NOMO-1 treated with DMSO at 0.1 percent for 48 hours (cell line): ENCODE measurements around the gene MDGA2.

Experiments used
- DNase-seq: peaks from one replicate; lab custom pipeline; 2025; ENCODE audit not compliant: unreplicated experiment; lab: John Stamatoyannopoulos, UW

Gene MDGA2

DNA sequence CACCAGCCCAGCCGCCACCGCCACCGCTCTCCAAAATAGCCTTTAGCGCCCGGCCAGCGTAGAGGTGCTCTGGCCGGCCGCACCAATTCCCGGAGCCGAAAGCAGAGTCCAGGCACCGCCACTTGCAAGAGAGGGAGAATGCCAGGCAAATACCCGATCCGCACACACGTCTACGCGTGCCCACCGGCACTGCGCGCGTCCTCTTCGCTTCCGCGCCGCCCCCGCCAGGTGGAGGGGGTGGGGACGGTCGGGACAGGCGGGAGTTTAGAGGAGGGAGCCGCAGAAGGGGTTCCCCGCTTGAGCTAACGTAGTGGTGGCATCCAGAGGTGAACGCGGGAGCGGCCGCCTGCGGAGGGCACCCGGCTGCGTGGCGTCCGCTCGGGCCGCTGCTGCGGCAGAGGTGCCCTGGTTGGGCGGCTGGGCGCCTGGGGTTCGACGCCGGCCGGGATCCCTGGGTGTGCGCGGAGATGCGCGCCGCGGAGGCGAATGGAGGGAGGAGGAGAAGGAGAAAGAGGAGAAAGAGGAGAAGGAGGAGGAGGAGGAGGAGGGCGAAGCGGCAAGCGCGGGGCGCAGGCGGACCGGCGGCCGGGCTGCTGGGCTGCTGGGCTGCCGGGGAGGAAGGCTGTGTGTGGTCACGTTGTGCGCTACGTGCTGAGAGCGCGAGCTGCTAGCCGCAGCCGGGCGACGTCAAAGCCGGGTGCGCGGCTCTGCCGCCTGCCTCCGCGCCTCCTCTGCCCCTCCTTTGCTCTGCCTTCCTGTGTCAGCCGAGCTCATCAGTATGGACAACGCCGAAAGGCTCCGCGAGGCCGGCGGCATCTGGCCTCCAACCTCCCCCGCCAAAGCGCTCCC lies at the start of gene MDGA2:
Gene MDGA2 (minus strand): TSS at position 140 of the 849 bp plus-strand sequence.
- DNase-seq, result no peak

GRCh38 chr14:47722929-47723693 lies 47.7 kb upstream of the MDGA2 start:
- no peak for DNase-seq

- no peak for DNase-seq
Measured at GRCh38 chr14:47720281-47720680, 44.9 kb upstream of the MDGA2 start.

DNA sequence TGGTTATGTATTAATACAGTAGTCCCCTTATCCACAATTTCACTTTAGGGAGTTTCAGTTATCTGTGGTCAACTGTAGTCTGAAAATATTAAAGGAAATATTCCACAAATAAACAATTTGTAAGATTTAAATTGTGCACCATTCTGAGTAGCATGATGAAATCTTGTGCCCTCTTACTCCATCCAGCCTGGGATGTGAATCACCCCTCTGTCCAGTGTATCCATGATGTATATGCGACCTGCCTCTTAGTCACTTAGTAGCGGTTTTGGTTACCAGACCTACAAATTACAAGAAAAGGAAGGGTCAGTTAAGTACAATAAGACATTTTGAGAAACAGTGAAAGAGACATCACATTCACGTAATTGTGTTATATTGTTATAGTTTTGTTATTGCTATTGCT lies 39.9 kb upstream of the MDGA2 start:
- no peak for DNase-seq

GRCh38 chr14:47710581-47710980 lies 35.2 kb upstream of the MDGA2 start:
- DNase-seq, result no peak

- DNase-seq, result no peak
Measured at GRCh38 chr14:47705683-47706082, 30.3 kb upstream of the MDGA2 start.

- no peak for DNase-seq
Measured at GRCh38 chr14:47691829-47692228, 16.4 kb upstream of the MDGA2 start.

DNA sequence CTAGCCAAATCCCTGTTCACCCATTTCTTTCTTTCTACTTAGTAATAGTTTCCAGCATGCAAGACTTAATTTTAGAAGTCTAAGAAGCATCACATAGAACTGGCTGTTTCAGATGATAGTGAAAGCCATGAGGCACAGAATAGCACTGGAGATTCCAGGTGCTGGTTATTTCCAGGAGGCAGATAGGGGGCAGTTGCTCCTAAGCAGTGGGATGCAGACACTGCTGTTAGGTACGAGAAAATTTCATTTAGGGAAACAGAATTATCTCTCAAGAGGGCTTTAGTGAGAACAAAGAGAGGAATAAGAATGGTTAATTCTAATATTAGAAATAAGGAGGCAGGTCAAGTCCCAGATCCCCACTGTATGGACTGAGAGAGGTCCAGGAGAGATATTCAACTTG lies 3.6 kb upstream of the MDGA2 start:
- no peak for DNase-seq

GRCh38 chr14:47678157-47678556 lies 2.8 kb upstream of the MDGA2 start:
- no peak for DNase-seq

DNA sequence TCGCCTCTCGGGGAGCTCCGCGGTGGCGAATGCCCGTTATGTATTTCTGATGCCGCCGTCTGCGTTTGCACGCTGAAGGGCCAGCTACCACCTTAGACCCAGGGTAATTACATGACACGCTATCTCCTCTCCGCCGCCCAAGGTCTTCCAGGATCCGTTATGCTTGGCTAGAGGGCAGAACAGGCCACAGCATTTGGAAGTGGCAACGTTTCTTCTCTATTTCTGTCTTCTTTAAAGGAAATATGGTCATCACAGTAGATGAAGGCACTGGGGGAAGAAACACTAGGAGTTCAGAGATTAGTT lies 861 bp upstream of the MDGA2 start:
- DNase-seq, result no peak

DNA sequence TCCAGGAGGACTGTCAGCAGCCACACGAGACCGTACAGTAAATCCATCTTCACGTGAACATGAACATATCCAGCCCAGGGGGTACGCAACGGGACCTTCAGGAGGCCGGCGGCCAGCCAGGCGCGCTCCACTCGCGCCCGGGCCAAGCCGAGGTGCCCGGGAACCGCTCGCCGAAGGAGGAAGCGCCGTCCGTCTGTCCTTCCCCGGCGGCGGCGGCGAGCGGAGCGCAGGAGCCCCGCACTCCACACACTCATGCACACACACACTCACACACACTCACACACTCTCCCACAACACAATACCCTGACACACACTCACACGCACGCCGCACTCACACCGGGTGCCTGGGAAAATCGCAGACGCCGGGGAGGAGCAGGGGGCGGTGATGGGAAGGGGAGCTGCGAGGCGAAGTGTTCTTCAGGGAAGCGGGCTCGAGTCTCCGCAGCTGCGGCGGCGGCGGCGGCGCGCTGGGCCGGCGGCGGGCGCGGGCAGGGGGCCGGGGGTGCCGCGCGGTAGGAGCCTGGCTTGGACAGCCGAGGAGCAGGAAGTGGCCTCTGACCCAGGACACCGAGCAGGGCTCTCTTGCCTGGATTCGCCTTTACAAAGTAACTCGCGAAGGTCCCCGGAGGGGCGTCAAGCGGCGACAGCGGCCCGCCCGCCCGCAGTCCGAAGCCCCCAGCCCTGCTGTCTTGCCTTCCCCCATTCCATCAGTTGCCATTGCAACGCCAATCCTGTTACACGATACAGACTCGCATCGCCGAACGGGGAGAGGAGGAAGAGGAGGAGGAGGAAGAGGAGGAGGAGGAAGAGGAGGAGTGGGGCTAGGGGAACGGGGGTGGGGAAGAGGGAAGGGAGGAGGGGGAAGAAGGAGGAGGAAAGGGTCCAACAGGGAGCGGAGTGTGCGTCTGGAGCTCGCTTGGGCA lies 601 bp downstream of the MDGA2 start:
- DNase-seq, result no peak

GRCh38 chr14:47674148-47674542 lies 1.3 kb downstream of the MDGA2 start:
- DNase-seq, result no peak

GRCh38 chr14:47665337-47666134 lies 9.9 kb downstream of the MDGA2 start:
- no peak for DNase-seq

DNA sequence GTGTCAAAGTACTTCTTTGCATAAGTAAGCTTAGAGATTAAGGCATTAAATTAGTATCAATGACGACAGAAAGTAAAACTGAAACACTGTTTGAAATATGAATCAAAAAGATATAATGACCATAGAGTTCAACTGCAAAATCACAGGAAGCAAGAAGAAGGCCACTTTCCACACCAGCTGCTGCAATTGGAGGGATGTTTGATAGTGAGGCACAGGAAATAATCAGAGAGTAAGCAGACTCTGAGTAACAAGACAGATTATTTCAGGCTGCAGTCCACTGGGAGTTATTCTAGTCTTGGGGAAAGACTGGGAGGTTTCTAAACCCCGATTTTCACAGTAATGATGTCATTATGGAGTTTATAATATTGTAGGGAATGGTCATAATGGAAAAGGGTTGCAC lies 12.9 kb downstream of the MDGA2 start:
- no peak for DNase-seq

- no peak for DNase-seq
Measured at GRCh38 chr14:47660158-47660557, 15.2 kb downstream of the MDGA2 start.

- DNase-seq, result no peak
Measured at GRCh38 chr14:47658041-47658440, 17.4 kb downstream of the MDGA2 start.

GRCh38 chr14:47657143-47657542 lies 18.3 kb downstream of the MDGA2 start:
- no peak for DNase-seq

- DNase-seq, result no peak
Measured at GRCh38 chr14:47651337-47651736, 24.1 kb downstream of the MDGA2 start.

GRCh38 chr14:47637753-47638152 lies 37.7 kb downstream of the MDGA2 start:
- no peak for DNase-seq

- no peak for DNase-seq
Measured at GRCh38 chr14:47626151-47627035, 49.0 kb downstream of the MDGA2 start.
